GM18505 (cell line): ENCODE measurements around the gene SIM2.

Experiments used
- ATAC-seq: cut with Tn5 transposase; IDR thresholded peaks from one replicate; pipeline ENCODE4 v1.9.1; 2021; ENCODE audit not compliant: unreplicated experiment
- POLR2A ChIP-seq: IDR thresholded peaks from 4 replicates; pipeline ENCODE4 v1.6.1; 2011; ENCODE audit warnings: borderline replicate concordance; ENCODE audit not compliant: insufficient read depth, insufficient read length; ENCODE audit errors: extremely low read depth

The SIM2 gene

GRCh38 chr21:36692835-36693488, 6.0 kb upstream of the SIM2 start:
- no peak for TF ChIP-seq POLR2A
- ATAC-seq: no peak

- TF ChIP-seq POLR2A: no peak
- ATAC-seq: no peak
Observed at GRCh38 chr21:36693489-36694030, 5.4 kb upstream of the SIM2 start.

- no peak for TF ChIP-seq POLR2A
- no peak for ATAC-seq
Observed at GRCh38 chr21:36694031-36694515, 4.8 kb upstream of the SIM2 start.

GRCh38 chr21:36694593-36695282, 4.2 kb upstream of the SIM2 start:
- no peak for ATAC-seq

GRCh38 chr21:36695283-36695634, 3.7 kb upstream of the SIM2 start:
- ATAC-seq: no peak
- no peak for TF ChIP-seq POLR2A

More at GRCh38 chr21:36694593-36695282, 4.2 kb upstream of the SIM2 start:
- no peak for TF ChIP-seq POLR2A

- TF ChIP-seq POLR2A: no peak
- no peak for ATAC-seq
Observed at GRCh38 chr21:36695671-36696389, 3.1 kb upstream of the SIM2 start.

- ATAC-seq: no peak
- TF ChIP-seq POLR2A: no peak
Observed at GRCh38 chr21:36696390-36697059, 2.4 kb upstream of the SIM2 start.

GRCh38 chr21:36697060-36697850, 1.7 kb upstream of the SIM2 start:
- TF ChIP-seq POLR2A: no peak

GRCh38 chr21:36697851-36698384, 997 bp upstream of the SIM2 start:
- TF ChIP-seq POLR2A: no peak
- no peak for ATAC-seq

More at GRCh38 chr21:36697060-36697850, 1.7 kb upstream of the SIM2 start:
- no peak for ATAC-seq

- TF ChIP-seq POLR2A: no peak
- ATAC-seq: no peak
Observed at GRCh38 chr21:36698385-36698980, 432 bp upstream of the SIM2 start.

GRCh38 chr21:36699546-36700294, 805 bp downstream of the SIM2 start:
- no peak for TF ChIP-seq POLR2A
- ATAC-seq: no peak
